GM12892 (cell line): ENCODE data around the gene GLRA1.

ENCODE experiments used
- POLR2A ChIP-seq: IDR thresholded peaks from 2 replicates; pipeline ENCODE4 v1.6.1; 2011; ENCODE audit warnings: low read depth, low read length, control low read depth
- POLR2AphosphoS5 ChIP-seq: IDR thresholded peaks from 2 replicates; pipeline ENCODE4 v1.6.1; 2011; ENCODE audit warnings: low read depth, low read length, control low read depth
- TAF1 ChIP-seq: IDR thresholded peaks from 2 replicates; pipeline ENCODE4 v1.6.1; 2011; ENCODE audit warnings: low read depth, mild to moderate bottlenecking, control low read depth, low read length, borderline replicate concordance

DNA sequence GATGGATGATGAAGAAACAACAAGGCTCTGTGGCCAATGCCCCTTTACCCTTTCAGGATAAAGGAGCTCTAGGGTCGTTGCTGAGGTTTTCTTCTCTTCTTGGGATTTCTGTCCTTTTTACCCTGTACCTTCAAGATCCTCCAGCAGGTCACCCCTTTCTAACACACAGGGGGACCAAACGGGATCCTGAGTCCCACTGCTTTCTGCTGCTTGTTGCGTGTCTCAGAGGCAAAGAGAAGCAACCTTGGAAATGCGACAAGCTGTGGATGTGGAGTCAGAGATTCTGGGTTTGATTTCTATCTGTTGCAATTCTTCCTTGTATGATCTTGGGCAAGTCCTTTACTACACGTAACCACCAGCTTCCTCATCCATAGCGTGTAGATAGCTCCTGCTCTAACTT is 20.5 kb downstream of the GLRA1 start:
- TF ChIP-seq POLR2AphosphoS5 (no peak), TAF1 (no peak), POLR2A (no peak)
